Endothelial cell of umbilical vein (primary cell): ENCODE measurements around the gene GID4. TPM values are rescaled to one million over a fixed set of nuclear protein-coding genes. Genes with fewer than 3 reads are reported as not detected.

Experiments used
- BruUV-seq: library from RNA; stranded (reverse); fragments of 400-500 nt; replicated peaks from 2 replicates; lab custom pipeline; 2021; lab: Mats Ljungman, UMichigan
- CTCF ChIA-PET: fragments of 300-600, 350-600 bp; sonication (Branson Sonifier 250); formaldehyde crosslinking; loops from one replicate; lab custom pipeline; 2021; ENCODE audit warnings: antibody characterized with exemption, inconsistent platforms; lab: Charles Lee
- POLR2A ChIA-PET: fragments of 300-600, 350-600 bp; sonication (Branson Sonifier 250); formaldehyde crosslinking; loops from one replicate; lab custom pipeline; 2021; ENCODE audit warnings: antibody characterized with exemption, inconsistent platforms; lab: Charles Lee
- DNase-seq: peaks from one replicate; pipeline ENCODE4 v3.0.0-alpha.2; 2011; ENCODE audit warnings: low read depth, low spot score
- FAIRE-seq: peaks from 2 replicates; lab custom pipeline; 2011; peaks lifted over from hg19 to GRCh38; lab: Jason Lieb, UNC
- H2AFZ ChIP-seq: 2 replicates; pipeline ENCODE4 v1.6.0; 2012; ENCODE audit warnings: low read depth, low read length, control low read depth, inconsistent platforms
- H3K27ac ChIP-seq: 2 replicates; pipeline ENCODE4 v1.5.1; 2011; ENCODE audit warnings: low read depth, mild to moderate bottlenecking, control low read depth, low read length, moderate library complexity; ENCODE audit not compliant: insufficient read depth
- H3K27me3 ChIP-seq, 2 experiments: 2 replicates each; pipeline versions ENCODE4 v1.6.0 to v1.6.1; 2011; ENCODE audit warnings: low read length in 2 of 2, mixed read lengths in 1 of 2; ENCODE audit not compliant: control insufficient read depth in 2 of 2, insufficient read depth in 2 of 2
- H3K36me3 ChIP-seq, 2 experiments: 2 replicates in 1 of 2; 3 replicates in 1 of 2; pipeline ENCODE4 v1.5.1; 2011; ENCODE audit warnings: low read length in 2 of 2, mild to moderate bottlenecking in 1 of 2, moderate library complexity in 1 of 2; ENCODE audit not compliant: control insufficient read depth in 2 of 2, insufficient read depth in 2 of 2; ENCODE audit errors: extremely low read depth in 1 of 2
- H3K4me1 ChIP-seq: 3 replicates; pipeline ENCODE4 v1.5.1; 2011; ENCODE audit warnings: mild to moderate bottlenecking, low read length; ENCODE audit not compliant: control insufficient read depth, insufficient read depth; ENCODE audit errors: extremely low read depth
- H3K4me2 ChIP-seq: 2 replicates; pipeline ENCODE4 v1.6.1; 2011; ENCODE audit warnings: low read length, control low read depth, mixed read lengths; ENCODE audit not compliant: insufficient read depth
- H3K4me3 ChIP-seq, 3 experiments: fragments of 200-600 bp in 1 of 3; sonication (generic), shearing (Covaris generic) in 1 of 3; replicated peaks in 1 of 3; 2 replicates each; pipeline ENCODE4 v1.5.1; 2011 to 2016; ENCODE audit warnings: control low read depth in 3 of 3, low read length in 3 of 3, mild to moderate bottlenecking in 2 of 3, inconsistent platforms in 1 of 3, low read depth in 1 of 3, moderate library complexity in 1 of 3; ENCODE audit not compliant: insufficient read depth in 1 of 3
- H3K79me2 ChIP-seq: 2 replicates; pipeline ENCODE4 v1.6.0; 2012; ENCODE audit warnings: low read length, inconsistent platforms; ENCODE audit not compliant: control insufficient read depth, insufficient read depth
- H3K9ac ChIP-seq: replicated peaks from 2 replicates; pipeline ENCODE3; 2011; ENCODE audit warnings: low read length, control low read depth; ENCODE audit not compliant: insufficient read depth; ENCODE audit errors: extremely low read depth
- H3K9me1 ChIP-seq: replicated peaks from 3 replicates; pipeline ENCODE4 v1.6.0; 2011; ENCODE audit warnings: mild to moderate bottlenecking, low read length; ENCODE audit not compliant: control insufficient read depth, insufficient read depth; ENCODE audit errors: extremely low read depth
- H3K9me3 ChIP-seq: replicated peaks from 2 replicates; pipeline ENCODE4 v1.5.1; 2012; ENCODE audit warnings: low read length, inconsistent platforms; ENCODE audit not compliant: control insufficient read depth, insufficient read depth
- H4K20me1 ChIP-seq: replicated peaks from 2 replicates; pipeline ENCODE3; 2011; ENCODE audit warnings: mild to moderate bottlenecking, low read length; ENCODE audit not compliant: control insufficient read depth, insufficient read depth; ENCODE audit errors: extremely low read depth
- CTCF ChIP-seq, 2 donors: IDR thresholded peaks; 1 replicate in 1 of 2; 2 replicates in 1 of 2; pipeline ENCODE4 v1.5.1; 2011; ENCODE audit warnings: low read length in 2 of 2, mild to moderate bottlenecking in 2 of 2, moderate library complexity in 2 of 2, control low read depth in 1 of 2, inconsistent platforms in 1 of 2, low read depth in 1 of 2; ENCODE audit not compliant: insufficient read depth in 1 of 2; ENCODE audit errors: extremely low read depth in 1 of 2
- dilution Hi-C: fragments of 300-500 bp; cut with MboI; formaldehyde crosslinking; loops from one replicate; pipeline ENCODE4 v1.15.0; 2019; ENCODE audit warnings: low sequenced_read_pairs; ENCODE audit not compliant: extremely low pct_ligation_motif_present
- intact Hi-C: fragments of 100-400 bp; cut with micrococcal nuclease; formaldehyde crosslinking; loops from one replicate; pipeline ENCODE4 v1.10.0; 2022
- polyA plus RNA-seq, 4 experiments: library from polyadenylated mRNA; depleted of rRNA in 3 of 4; stranded (reverse) in 3 of 4; unstranded in 1 of 4; fragments of >200 nt; gene quantifications; 2 replicates each; pipeline versions ENCODE4 v1.2.1 to v1.2.3, GENCODE V29; 2011 to 2012; ENCODE audit warnings: missing spikeins in 1 of 4
- total RNA-seq: library from RNA; stranded (reverse); gene quantifications from 2 replicates; pipeline ENCODE4 v1.2.3, GENCODE V29; 2021

The GID4 gene
- total and polyA plus RNA-seq, 2 donors (not counting 3 experiments of a cell fraction or from before 2014, with no cell fraction given): 6.4 to 11.3 TPM

DNA sequence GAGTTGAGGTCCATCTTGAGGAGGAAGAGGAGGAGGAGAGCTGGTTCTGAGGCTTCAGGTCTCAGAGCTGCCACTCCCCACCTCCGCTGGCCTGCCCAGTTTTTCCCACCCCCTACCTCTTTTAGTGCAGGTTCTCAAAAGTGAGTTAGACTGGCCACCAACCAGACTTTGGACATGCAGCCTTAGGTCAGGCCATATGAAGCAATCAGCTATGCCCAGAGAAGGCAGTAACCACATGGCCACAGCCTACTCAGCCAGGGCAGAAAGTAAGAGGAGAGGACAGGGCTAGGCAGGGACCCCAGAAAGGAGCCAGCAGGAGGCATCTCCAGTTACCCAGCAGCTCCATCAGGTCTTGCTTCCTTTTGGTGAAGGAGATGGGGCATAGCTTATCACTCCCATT lies 78.3 kb downstream of the GID4 start:
- FAIRE-seq: no peak
- Histone ChIP-seq H3K4me3 (no peak overlapping the region), H3K9me3 (no peaks in the 10 kb centered on the region), H3K27ac (no peak overlapping the region), H3K36me3 (no peaks in the 10 kb centered on the region), H3K27me3 (no peaks in the 10 kb centered on the region), H3K4me2 (no peak overlapping the region), H4K20me1 (no peaks in the 10 kb centered on the region), H2AFZ (no peak overlapping the region), H3K9ac (no peak overlapping the region), H3K9me1 (no peaks in the 10 kb centered on the region), H3K4me1 (no peaks in the 10 kb centered on the region), H3K79me2 (no peaks in the 10 kb centered on the region)
- no peak for DNase-seq
- TF ChIP-seq CTCF (IDR thresholded peaks at IDR 0.05; ENCODE audit: extremely low read depth in 1 of 2, insufficient read depth in 1 of 2, low read depth in 1 of 2, low read length in 2 of 2): no peak
- no TSS peak for BruUV-seq
- intact Hi-C loops: no loop called here
- dilution Hi-C loops: no loop called here
- ChIA-PET POLR2A (no interaction called here), CTCF (interaction anchor here (0.9 kb wide), 1 partner anchor 9 kb away, joined by 3 read pairs; the partner anchor contains the start of gene MYO15A)

Other genes starting within 250 kb of the GID4 start
- 109 and 117 TPM in 2 replicates for gene SREBF1, start 202.4 kb upstream of the GID4 start, total RNA-seq
- gene SREBF1, start 202.4 kb upstream of the GID4 start, polyA plus RNA-seq: 50.4 and 66.3 TPM in 2 replicates
- 37.6 and 41.5 TPM in 2 replicates for gene TOM1L2, start 67.0 kb upstream of the GID4 start, total RNA-seq
- gene TOM1L2, start 67.0 kb upstream of the GID4 start, polyA plus RNA-seq: 31.7 and 36.0 TPM in 2 replicates
- gene DRC3, start 66.5 kb upstream of the GID4 start, total RNA-seq: 1.6 and 2.3 TPM in 2 replicates
- gene DRC3, start 66.5 kb upstream of the GID4 start, polyA plus RNA-seq: 1.9 and 2.9 TPM in 2 replicates
- 32.1 and 35.7 TPM in 2 replicates for gene ATPAF2, start 240 bp upstream of the GID4 start, total RNA-seq
- 23.2 and 27.3 TPM in 2 replicates for gene ATPAF2, start 240 bp upstream of the GID4 start, polyA plus RNA-seq
- 55.4 and 60.4 TPM in 2 replicates for gene DRG2, start 48.5 kb downstream of the GID4 start, total RNA-seq
- 46.5 and 50.2 TPM in 2 replicates for gene DRG2, start 48.5 kb downstream of the GID4 start, polyA plus RNA-seq
- 0.46 and 0.82 TPM in 2 replicates for gene MYO15A, start 69.3 kb downstream of the GID4 start, total RNA-seq
- gene MYO15A, start 69.3 kb downstream of the GID4 start, polyA plus RNA-seq: 0.46 and 0.91 TPM in 2 replicates
- 70.7 and 71.0 TPM in 2 replicates for gene ALKBH5, start 144.4 kb downstream of the GID4 start, total RNA-seq
- 54.5 and 55.3 TPM in 2 replicates for gene ALKBH5, start 144.4 kb downstream of the GID4 start, polyA plus RNA-seq
- 34.9 and 36.8 TPM in 2 replicates for gene LLGL1, start 186.2 kb downstream of the GID4 start, total RNA-seq
- 47.1 and 55.5 TPM in 2 replicates for gene LLGL1, start 186.2 kb downstream of the GID4 start, polyA plus RNA-seq
- 372 and 397 TPM in 2 replicates for gene FLII, start 219.3 kb downstream of the GID4 start, total RNA-seq
- gene FLII, start 219.3 kb downstream of the GID4 start, polyA plus RNA-seq: 582 and 691 TPM in 2 replicates
- 8.3 and 8.5 TPM in 2 replicates for gene MIEF2, start 221.3 kb downstream of the GID4 start, total RNA-seq
- 22.7 and 28.2 TPM in 2 replicates for gene MIEF2, start 221.3 kb downstream of the GID4 start, polyA plus RNA-seq